Mucosa of rectum (tissue), 2 donors: Measurements from ENCODE around the gene SLC2A8.

ENCODE experiments used
- H3K27ac ChIP-seq, 2 donors: one replicate each; pipeline ENCODE4 v1.7.0; 2013; ENCODE audit warnings: inconsistent platforms in 2 of 2, low read depth in 2 of 2, low read length in 2 of 2
- H3K27me3 ChIP-seq, 2 donors: one replicate each; pipeline ENCODE4 v1.7.0; 2013; ENCODE audit warnings: low read length in 2 of 2; ENCODE audit not compliant: control insufficient read depth in 2 of 2, insufficient read depth in 2 of 2
- H3K36me3 ChIP-seq, 2 donors: one replicate each; pipeline ENCODE4 v1.7.0; 2013; ENCODE audit warnings: low read length in 2 of 2; ENCODE audit not compliant: control insufficient read depth in 2 of 2, insufficient read depth in 2 of 2
- H3K4me1 ChIP-seq, 2 donors: one replicate each; pipeline ENCODE4 v1.7.0; 2013; ENCODE audit warnings: low read length in 2 of 2, mild to moderate bottlenecking in 1 of 2; ENCODE audit not compliant: control insufficient read depth in 2 of 2, insufficient read depth in 2 of 2
- H3K4me3 ChIP-seq, 2 donors: one replicate each; pipeline ENCODE4 v1.7.0; 2013; ENCODE audit warnings: low read length in 2 of 2
- H3K9ac ChIP-seq, 2 donors: one replicate each; pipeline ENCODE4 v1.7.0; 2013; ENCODE audit warnings: low read length in 2 of 2, low read depth in 1 of 2, mild to moderate bottlenecking in 1 of 2
- H3K9me3 ChIP-seq, 2 donors: one replicate each; pipeline ENCODE4 v1.7.0; 2013; ENCODE audit warnings: low read length in 2 of 2; ENCODE audit not compliant: control insufficient read depth in 2 of 2
- donor health status: healthy.
- donor health status: Normal muscosa, but diverticular disease.

Gene SLC2A8

DNA sequence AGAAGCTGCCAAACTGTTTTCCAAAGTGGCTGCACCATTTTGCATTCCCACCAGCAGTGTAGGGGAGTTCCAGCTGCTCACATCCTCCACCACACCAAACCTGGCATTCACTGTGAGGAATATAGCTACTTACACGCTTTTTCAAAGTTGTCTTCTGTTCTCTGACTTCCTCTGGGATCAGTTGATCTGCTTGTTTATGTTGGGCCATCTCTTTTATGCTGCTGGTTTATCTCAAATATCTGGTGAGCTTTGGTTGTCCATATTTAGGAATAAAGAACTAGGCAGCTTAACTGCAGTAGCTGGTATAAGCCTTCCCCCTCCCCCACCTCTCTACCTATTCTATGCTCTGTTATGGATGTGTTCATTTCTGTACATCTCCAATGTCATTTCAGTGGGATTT is 18.7 kb downstream of the SLC2A8 start:
- Histone ChIP-seq H3K27me3 (no peaks in the 10 kb centered on the region), H3K9me3 (no peaks in the 10 kb centered on the region), H3K4me3 (no peak overlapping the region), H3K36me3 (no peaks in the 10 kb centered on the region), H3K27ac (peak overlapping the region in 1 of 2 donors; percentile 1), H3K9ac (no peak overlapping the region), H3K4me1 (no peaks in the 10 kb centered on the region)

DNA sequence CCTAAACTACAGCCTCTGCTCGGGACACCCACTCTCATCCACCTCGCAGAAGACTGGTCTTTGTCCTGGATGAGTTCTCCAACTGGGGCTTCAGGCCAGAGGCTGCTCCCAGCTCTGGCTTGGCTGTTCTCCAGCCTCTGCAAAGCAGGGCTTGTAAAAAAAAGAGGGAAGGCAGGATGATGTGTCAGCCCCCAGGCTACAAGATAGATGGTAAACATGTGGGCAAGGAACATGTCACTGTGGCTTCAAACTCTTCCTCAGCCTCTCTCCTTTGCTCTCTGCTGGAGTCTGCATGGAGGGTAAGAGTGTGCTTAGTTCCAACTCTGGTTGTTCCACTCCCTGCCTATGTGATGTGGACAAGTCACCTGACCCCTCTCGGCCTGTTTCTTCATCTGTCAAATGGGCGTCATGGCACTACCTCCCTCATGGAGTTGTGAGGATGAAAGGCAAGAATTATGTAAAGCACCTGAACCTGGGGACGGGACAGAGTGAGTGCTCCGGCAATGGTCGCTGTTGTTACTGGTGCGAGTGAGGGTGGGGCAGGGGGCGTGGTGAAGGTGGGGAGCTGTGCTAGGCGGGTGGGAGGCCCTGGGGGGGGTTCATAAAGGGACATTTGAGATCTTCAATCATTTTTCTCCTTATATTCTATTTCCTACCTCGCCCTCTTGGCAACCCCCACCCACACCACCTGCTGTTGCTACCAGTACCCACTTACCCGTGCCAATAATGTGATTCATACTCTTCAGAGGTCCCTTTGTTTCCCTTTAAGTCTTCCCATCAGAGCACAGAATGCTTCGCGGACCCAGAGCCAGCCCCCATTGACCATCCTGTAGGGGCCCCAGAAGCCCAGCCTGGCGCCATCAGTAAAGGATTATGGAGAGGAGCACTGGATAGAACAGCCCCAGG is 20.4 kb downstream of the SLC2A8 start:
- H3K9me3 ChIP-seq, result no peaks in the 10 kb centered on the region
- H3K9ac ChIP-seq, result peak overlapping the region in 1 of 2 donors; percentile 14
- H3K27me3 ChIP-seq, result no peaks in the 10 kb centered on the region
- H3K36me3 ChIP-seq, result no peaks in the 10 kb centered on the region
- no peak overlapping the region for H3K4me3 ChIP-seq
- H3K27ac ChIP-seq, result peak overlapping the region in 1 of 2 donors; percentile 32
- H3K4me1 ChIP-seq, result peaks cover 3% of the 10 kb centered on the region in 2 donors

DNA sequence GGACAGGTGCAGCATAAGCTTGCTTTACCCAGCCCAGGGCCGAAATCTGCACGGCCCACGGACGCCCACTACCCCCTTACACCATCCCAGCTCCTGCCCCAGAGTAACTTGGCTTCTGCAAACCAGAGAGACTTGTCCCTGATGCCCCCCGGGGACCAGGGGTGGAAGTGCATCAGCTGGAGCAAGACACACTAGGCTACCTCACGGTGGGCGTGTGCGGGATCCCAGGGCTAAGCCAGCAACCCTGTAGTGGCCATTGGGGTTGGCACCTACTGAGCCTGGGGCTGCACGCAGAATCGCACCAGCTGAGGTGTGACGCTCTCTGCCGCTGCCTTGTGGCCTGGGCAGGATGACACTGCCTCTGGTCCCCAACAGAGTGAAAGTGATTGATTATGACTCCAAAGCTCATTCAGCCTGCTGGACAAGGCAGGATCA is 21.1 kb downstream of the SLC2A8 start:
- Histone ChIP-seq H3K9me3 (no peaks in the 10 kb centered on the region), H3K4me1 (peaks cover 10% of the 10 kb centered on the region in 2 donors), H3K4me3 (no peak overlapping the region), H3K27me3 (no peaks in the 10 kb centered on the region), H3K27ac (no peak overlapping the region), H3K36me3 (no peaks in the 10 kb centered on the region), H3K9ac (no peak overlapping the region)

DNA sequence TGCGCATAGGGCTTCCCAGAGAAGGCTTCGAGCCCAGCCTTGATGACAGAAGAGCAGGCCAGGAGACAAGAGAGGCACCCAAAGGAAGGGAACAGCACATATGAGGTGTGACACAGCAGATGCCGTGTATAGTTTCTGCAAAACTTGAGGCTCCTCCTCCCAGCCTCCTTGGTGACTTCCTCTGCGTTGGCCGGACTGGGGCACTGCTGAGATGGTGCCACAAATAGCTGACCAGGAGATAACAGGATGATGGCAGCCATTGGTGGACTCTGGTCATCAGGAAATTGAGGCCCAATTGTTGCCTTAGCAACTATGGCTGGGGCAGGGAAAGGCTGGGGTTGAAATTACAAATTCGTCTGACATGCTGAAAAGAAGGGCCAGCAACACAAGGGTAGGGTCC is 22.4 kb downstream of the SLC2A8 start:
- H3K4me3 ChIP-seq, result no peak overlapping the region
- no peaks in the 10 kb centered on the region for H3K27me3 ChIP-seq
- H3K9ac ChIP-seq, result no peak overlapping the region
- peaks cover 12 to 14% of the 10 kb centered on the region in 2 donors for H3K4me1 ChIP-seq
- no peaks in the 10 kb centered on the region for H3K9me3 ChIP-seq
- H3K36me3 ChIP-seq, result no peaks in the 10 kb centered on the region
- H3K27ac ChIP-seq, result no peak overlapping the region

DNA sequence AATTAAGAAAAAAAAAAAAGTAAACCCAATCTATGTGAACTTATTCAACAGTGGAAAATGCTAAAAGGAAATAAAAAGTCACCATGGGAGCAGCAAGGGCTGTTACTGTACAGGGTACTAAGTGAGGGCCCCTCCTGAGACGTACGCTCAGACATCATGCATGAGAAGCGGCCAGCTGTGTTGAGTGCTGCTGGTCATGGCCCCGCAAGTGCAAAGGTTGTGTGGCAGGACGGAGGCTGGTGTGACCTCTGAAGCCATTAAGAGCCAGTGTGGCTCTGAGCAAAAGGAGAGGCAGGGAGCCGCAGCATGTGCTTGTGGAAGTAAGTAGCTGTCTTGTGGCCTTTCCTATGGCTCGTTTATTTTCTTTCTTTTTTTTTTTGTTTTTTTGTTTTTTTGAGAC is 24.1 kb downstream of the SLC2A8 start:
- H3K4me1 ChIP-seq, result peaks cover 21 to 26% of the 10 kb centered on the region in 2 donors
- H3K9ac ChIP-seq, result no peak overlapping the region
- H3K27ac ChIP-seq, result no peak overlapping the region
- H3K4me3 ChIP-seq, result no peak overlapping the region
- no peaks in the 10 kb centered on the region for H3K9me3 ChIP-seq
- no peaks in the 10 kb centered on the region for H3K27me3 ChIP-seq
- no peaks in the 10 kb centered on the region for H3K36me3 ChIP-seq

DNA sequence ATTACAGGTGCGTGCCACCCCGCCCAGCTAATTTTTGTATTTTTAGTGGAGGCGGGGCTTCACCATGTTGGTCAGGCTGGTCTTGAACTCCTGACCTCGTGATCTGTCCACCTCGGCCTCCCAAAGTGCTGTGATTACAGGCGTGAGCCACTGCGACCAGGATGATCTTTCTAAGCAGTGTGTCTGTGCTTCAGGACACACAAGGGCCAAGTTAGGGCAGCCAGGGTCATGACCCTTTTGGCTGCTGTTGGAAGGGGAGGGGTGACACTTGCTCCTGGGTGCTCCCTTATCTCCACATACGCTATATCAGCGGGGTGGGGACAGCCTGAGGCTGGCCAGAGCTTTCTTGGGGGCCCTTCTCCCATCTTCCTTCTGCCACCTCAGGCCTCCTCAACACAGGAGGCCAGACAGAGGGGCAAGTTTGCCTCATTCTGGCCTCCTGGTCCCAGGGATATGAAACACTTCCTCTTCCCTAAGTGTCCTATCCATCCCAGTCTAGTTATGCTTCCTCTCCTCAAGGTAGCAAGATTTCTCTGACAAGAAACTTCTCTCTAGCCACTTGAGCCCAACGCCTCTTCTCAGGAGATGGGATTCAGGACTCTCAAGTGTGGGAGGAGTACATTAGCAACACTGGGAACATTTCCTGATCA is 25.3 kb downstream of the SLC2A8 start:
- Histone ChIP-seq H3K9me3 (no peaks in the 10 kb centered on the region), H3K4me1 (peaks cover 21 to 26% of the 10 kb centered on the region in 2 donors), H3K4me3 (peak overlapping the region; percentile 84), H3K36me3 (no peaks in the 10 kb centered on the region), H3K9ac (peak overlapping the region; percentile 24 to 34), H3K27ac (no peak overlapping the region), H3K27me3 (no peaks in the 10 kb centered on the region)

DNA sequence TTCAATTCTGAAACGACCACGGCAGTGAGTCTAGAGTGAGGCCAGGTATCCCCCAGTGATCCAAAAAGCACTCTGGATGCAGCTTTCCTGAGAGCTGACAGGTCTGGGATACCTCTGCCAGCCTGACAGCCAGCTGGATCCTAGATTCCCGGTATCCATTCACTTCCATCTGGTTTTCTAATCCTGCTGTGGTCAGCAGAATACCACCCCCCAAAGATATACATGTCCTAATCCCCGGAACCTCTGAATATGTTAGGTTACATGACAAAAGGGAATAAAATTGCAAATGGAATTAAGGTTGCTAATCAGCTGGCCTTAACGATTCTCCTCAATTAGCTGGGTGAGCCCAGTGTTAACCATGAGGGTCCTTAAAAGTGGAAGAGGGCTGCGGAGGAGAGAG is 25.8 kb downstream of the SLC2A8 start:
- H3K27ac ChIP-seq, result peak overlapping the region in 1 of 2 donors; percentile 87
- H3K36me3 ChIP-seq, result no peaks in the 10 kb centered on the region
- peak overlapping the region; percentile 84 for H3K4me3 ChIP-seq
- peak overlapping the region; percentile 86 to 89 for H3K9ac ChIP-seq
- no peaks in the 10 kb centered on the region for H3K9me3 ChIP-seq
- H3K27me3 ChIP-seq, result no peaks in the 10 kb centered on the region
- peaks cover 21 to 26% of the 10 kb centered on the region in 2 donors for H3K4me1 ChIP-seq

DNA sequence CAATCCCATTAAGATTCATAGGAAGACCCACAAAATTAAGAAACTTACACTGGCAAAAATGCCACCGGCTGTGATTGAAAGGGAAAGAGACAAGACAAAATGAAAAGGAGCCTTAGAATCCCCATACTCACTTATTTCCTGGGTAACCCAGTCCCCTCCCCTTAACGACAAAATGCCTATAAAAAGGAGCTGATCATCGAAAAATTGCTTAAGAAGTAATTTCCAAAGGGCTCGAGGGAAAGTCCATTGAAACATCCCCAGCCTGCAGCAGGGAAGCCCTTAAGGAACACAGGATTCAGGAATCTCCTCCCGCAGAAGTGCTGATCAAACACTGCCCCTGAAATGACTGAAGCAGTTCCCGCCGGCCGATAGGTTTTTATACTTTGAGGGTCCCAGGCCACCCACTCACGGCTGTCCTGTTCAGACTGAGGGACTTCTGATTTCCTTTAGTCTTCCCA is 26.5 kb downstream of the SLC2A8 start:
- Histone ChIP-seq H3K36me3 (peaks cover 0 to 3% of the 10 kb centered on the region in 2 donors), H3K4me1 (peaks cover 21 to 26% of the 10 kb centered on the region in 2 donors), H3K4me3 (peak overlapping the region; percentile 84), H3K27ac (peak overlapping the region; percentile 83 to 87), H3K27me3 (no peaks in the 10 kb centered on the region), H3K9me3 (no peaks in the 10 kb centered on the region), H3K9ac (peak overlapping the region; percentile 86 to 89)

DNA sequence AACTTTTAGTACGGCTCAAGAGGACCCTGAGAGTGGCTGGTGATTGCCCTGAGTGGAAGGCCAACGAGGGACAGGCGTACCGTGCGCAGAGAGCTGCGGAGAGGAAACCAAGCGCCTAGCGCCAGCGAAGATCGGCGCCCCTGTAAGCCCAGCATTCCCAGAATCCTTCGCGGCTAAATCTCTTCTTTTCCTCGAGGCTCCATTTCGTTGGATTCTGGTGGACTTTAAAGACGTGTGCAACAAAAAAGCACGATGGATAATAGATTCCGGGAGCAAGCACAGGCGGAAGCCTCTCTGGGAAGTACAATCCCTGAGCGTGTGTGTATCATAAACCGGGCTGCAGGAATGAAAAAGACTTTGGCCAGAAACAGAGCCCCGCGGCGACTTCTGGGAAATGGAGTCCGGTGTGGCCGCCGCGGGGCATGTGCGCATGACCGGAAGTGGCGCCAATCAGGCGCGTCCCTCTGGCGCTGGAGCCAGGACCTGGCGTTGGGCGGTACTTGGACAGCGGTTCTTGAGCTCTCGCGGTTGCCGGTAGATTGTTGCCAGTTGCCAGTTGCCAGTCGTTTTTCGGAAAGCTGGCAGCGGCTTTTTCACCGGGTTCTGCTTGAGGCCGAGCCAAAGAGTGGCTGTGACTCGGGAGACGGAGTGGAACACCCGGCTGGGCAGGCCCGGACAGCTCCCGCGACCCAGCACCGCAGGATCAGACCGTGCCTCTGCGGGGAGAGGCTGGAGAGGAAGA is 27.1 kb downstream of the SLC2A8 start, which contains the start of gene ZNF79:
Gene ZNF79 (plus strand): TSS at position 449 of the 742 bp plus-strand sequence. CDS start 406 bp downstream, outside the sequence.
- no peaks in the 10 kb centered on the region for H3K9me3 ChIP-seq
- peak within 1 kb of the TSS; percentile 83 to 87 for H3K27ac ChIP-seq
- peak within 1 kb of the TSS; percentile 84 for H3K4me3 ChIP-seq
- H3K27me3 ChIP-seq, result no peaks in the 10 kb centered on the region
- H3K9ac ChIP-seq, result peak within 1 kb of the TSS; percentile 86 to 89
- H3K4me1 ChIP-seq, result peaks cover 21 to 26% of the 10 kb centered on the region in 2 donors
- peaks cover 4 to 5% of the 10 kb centered on the region in 2 donors for H3K36me3 ChIP-seq
